AG04450 (cell line): ENCODE data around the gene NDUFC2. TPM values are rescaled to one million over a fixed set of nuclear protein-coding genes. Genes with fewer than 3 reads are reported as not detected.
A peak's percentile ranks its signal among the peaks of the same experiment; 100 is the strongest.

ENCODE experiments used
- CTCF ChIA-PET: fragments of 300-600, 350-600 bp; formaldehyde crosslinking; extraction: SDS; loops from one replicate; lab custom pipeline; 2022; ENCODE audit warnings: antibody characterized with exemption, inconsistent platforms; lab: Charles Lee
- POLR2A ChIA-PET: fragments of 350-600 bp; formaldehyde crosslinking; extraction: SDS; loops from one replicate; lab custom pipeline; 2021; ENCODE audit warnings: antibody characterized with exemption, inconsistent platforms; lab: Yijun Ruan, JAX
- DNase-seq: peaks from one replicate; pipeline ENCODE4 v3.0.0-alpha.2; 2011; ENCODE audit warnings: low read depth, low spot score
- H3K27ac ChIP-seq: one replicate; pipeline ENCODE4 v1.5.1; 2012; ENCODE audit warnings: low read depth, low read length, control low read depth
- H3K27me3 ChIP-seq: one replicate; pipeline ENCODE4 v1.6.0; 2012; ENCODE audit warnings: low read length; ENCODE audit not compliant: control insufficient read depth, insufficient read depth
- H3K4me3 ChIP-seq: 2 replicates; pipeline ENCODE4 v1.5.1; 2011; ENCODE audit warnings: mild to moderate bottlenecking, low read depth, low read length, control low read depth
- H3K9me3 ChIP-seq: 2 replicates; pipeline ENCODE4 v1.5.1; 2012; ENCODE audit warnings: low read length; ENCODE audit not compliant: control insufficient read depth, insufficient read depth
- polyA plus RNA-seq: library from polyadenylated mRNA; depleted of rRNA; stranded (reverse); fragments of >200 nt; gene quantifications from 2 replicates; pipeline ENCODE4 v1.2.3, GENCODE V29; 2011
- TF ChIP-seq, protein P1 (sequence below): IDR thresholded peaks from 2 replicates; pipeline ENCODE4 v1.5.1; 2011; ENCODE audit warnings: low read depth, low read length, control low read depth, inconsistent platforms

NDUFC2 gene
- polyA plus RNA-seq, 1 experiment = 128 TPM

DNA sequence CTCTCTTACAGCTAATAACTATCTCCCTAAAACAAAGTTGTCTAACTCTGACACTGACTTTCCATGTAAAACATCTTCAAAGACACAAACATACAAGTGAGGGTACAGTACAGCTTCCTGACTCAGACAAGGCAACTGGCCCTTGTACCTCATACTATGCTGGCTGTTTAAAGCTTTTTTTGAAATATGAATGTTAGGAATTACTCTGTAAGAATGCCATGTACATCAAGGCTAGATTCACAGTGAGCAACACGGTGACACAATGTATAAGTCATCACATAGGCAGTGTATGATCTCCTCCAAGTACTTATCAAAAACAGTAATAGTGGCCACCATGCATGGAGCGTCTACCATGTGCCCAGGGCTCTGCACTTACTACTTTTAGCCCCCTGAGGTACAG is 31.2 kb upstream of the NDUFC2 start:
- ChIA-PET CTCF (interaction anchor here (1.9 kb wide), 2 partner anchors 9 to 454 kb away, joined by 5 to 6 read pairs; no protein-coding TSS in a partner anchor), POLR2A (no interaction called here)
- Histone ChIP-seq H3K4me3 (no peak overlapping the region), H3K9me3 (no peaks in the 10 kb centered on the region), H3K27ac (no peak overlapping the region), H3K27me3 (no peaks in the 10 kb centered on the region)
- DNase-seq = no peak
- TF ChIP-seq, protein P1, sequence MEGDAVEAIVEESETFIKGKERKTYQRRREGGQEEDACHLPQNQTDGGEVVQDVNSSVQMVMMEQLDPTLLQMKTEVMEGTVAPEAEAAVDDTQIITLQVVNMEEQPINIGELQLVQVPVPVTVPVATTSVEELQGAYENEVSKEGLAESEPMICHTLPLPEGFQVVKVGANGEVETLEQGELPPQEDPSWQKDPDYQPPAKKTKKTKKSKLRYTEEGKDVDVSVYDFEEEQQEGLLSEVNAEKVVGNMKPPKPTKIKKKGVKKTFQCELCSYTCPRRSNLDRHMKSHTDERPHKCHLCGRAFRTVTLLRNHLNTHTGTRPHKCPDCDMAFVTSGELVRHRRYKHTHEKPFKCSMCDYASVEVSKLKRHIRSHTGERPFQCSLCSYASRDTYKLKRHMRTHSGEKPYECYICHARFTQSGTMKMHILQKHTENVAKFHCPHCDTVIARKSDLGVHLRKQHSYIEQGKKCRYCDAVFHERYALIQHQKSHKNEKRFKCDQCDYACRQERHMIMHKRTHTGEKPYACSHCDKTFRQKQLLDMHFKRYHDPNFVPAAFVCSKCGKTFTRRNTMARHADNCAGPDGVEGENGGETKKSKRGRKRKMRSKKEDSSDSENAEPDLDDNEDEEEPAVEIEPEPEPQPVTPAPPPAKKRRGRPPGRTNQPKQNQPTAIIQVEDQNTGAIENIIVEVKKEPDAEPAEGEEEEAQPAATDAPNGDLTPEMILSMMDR = no peak

DNA sequence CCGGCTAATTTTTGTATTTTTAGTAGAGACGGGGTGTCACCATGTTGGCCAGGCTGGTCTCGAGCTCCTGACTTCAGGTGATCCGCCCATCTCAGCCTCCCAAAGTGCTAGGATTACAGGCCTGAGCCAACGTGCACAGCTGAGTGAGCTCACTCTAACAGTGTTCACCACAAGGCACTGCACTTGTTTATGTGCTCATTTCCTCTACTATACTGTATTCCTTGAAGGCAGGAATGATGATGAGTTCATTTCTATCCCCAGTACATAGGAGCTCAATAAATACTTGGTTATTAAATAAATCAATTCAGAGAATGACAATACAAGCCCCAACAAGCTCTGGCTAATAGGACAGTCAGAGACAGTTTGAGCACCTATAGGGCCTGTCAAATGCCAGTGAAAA is 30.7 kb upstream of the NDUFC2 start:
- H3K9me3 ChIP-seq = no peaks in the 10 kb centered on the region
- no peaks in the 10 kb centered on the region for H3K27me3 ChIP-seq
- TF ChIP-seq, protein P1 = no peak
- ChIA-PET POLR2A (no interaction called here), CTCF (interaction anchor here (1.9 kb wide), 2 partner anchors 9 to 454 kb away, joined by 5 to 6 read pairs; no protein-coding TSS in a partner anchor)
- H3K4me3 ChIP-seq = no peak overlapping the region
- DNase-seq = no peak
- peak overlapping the region; percentile 39 for H3K27ac ChIP-seq

DNA sequence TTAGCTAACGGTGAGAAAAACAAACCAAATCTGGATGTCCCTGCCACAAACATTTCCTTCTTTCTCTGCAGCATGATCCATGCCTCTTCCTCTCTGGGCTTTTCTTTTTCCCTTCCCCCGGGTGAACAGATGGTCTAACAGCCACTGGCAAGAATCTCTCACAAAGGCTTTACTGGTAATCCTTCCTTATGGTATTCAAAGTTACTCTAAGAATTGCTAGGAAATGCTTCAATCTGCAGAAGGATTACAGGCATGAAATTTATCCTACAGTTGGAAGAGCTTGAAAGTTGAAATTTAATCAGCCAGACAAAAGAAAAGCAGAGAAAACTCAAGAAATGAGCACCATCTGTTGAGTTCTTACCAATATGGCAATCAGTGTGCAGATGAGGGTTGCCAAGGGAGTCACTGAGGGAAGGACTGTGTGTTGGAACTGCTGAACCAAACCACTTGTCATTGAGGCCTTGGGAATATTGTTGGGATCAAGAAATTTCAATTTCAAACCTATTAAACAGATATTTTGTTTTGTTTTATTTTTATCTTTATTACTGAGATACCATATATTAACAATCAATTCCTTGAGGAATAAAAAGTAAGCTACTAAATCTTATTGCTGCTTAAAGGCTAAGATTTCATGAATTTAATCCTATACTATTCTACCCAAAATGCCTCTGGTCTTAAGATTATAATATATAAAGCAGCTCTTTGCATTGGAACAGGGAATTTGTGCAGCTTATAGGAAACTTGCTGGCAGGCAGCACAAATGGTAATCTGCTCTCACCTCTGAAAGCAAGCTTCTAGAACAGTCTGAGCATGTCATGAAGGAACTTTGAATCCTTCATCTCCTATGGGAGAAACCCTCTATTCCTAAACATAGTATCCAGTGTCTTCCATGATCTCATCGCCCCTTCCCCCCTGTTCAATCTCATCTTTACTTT is 29.7 kb upstream of the NDUFC2 start:
- ChIA-PET POLR2A (interaction anchor here (0.6 kb wide), 1 partner anchor 27 kb away, joined by 3 read pairs; no protein-coding TSS in a partner anchor), CTCF (interaction anchor here (1.9 kb wide), 2 partner anchors 10 to 455 kb away, joined by 5 to 6 read pairs; no protein-coding TSS in a partner anchor)
- no peak for DNase-seq
- Histone ChIP-seq H3K4me3 (no peak overlapping the region), H3K27me3 (no peaks in the 10 kb centered on the region), H3K27ac (peak overlapping the region; percentile 39), H3K9me3 (no peaks in the 10 kb centered on the region)
- TF ChIP-seq, protein P1 = no peak

DNA sequence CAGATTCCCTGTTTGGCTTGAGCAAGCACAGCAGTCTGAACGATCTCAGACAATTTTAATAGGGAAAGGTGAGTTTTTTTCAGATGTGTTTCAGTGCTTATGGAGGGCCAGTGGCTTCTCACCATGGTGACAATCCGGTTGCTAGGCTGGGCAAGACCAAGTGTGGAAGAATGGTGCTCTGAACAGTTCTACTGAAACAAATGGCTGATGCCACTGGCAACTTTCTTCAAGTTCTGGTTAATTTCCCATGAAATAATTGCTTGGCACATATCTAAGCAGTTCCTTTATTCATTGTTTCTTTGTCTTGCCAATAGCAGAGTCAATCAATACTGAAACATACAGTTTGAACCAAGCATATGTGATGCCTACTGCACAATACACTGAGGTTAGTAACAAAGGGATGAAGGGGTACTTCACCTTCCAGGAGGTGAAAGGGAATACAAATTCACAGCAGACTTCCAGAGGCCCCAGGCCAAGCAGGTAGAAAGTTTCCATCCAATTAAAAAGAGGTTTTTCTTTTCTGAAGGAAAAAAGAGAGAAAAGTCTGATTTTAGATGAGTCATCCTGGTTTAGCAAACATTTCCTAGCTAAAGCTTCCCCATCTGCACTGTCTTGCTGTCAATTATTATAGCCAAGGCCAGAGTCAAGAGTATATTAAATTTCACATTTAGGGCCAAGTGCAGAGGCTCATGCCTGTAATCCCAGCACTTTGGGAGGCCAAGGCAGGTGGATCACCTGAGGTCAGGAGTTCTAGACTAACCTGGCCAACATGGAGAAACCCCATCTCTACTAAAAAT is 21.2 kb upstream of the NDUFC2 start:
- H3K9me3 ChIP-seq = no peaks in the 10 kb centered on the region
- CTCF ChIA-PET = no interaction called here
- POLR2A ChIA-PET = interaction anchor here (1.2 kb wide), 1 partner anchor 21 kb away, joined by 5 read pairs; the partner anchor contains the start of gene NDUFC2

More for the DNA sequence above, 21.2 kb upstream of the NDUFC2 start:
- Histone ChIP-seq H3K27me3 (no peaks in the 10 kb centered on the region), H3K27ac (peak overlapping the region; percentile 49), H3K4me3 (no peak overlapping the region)
- TF ChIP-seq, protein P1 = no peak
- DNase-seq = no peak
